NAMALWA (cell line): ENCODE measurements around the gene CCNDBP1.
"Not testable (repeated sequence)": the region's sequence is repeated elsewhere in the genome, so short reads cannot be mapped to it uniquely, and the experiment has no call there.

Experiments
- DNase-seq: peaks from one replicate; pipeline ENCODE4 v3.0.0-alpha.2; 2015; ENCODE audit warnings: low spot score

Gene CCNDBP1, protein sequence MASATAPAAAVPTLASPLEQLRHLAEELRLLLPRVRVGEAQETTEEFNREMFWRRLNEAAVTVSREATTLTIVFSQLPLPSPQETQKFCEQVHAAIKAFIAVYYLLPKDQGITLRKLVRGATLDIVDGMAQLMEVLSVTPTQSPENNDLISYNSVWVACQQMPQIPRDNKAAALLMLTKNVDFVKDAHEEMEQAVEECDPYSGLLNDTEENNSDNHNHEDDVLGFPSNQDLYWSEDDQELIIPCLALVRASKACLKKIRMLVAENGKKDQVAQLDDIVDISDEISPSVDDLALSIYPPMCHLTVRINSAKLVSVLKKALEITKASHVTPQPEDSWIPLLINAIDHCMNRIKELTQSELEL

DNA sequence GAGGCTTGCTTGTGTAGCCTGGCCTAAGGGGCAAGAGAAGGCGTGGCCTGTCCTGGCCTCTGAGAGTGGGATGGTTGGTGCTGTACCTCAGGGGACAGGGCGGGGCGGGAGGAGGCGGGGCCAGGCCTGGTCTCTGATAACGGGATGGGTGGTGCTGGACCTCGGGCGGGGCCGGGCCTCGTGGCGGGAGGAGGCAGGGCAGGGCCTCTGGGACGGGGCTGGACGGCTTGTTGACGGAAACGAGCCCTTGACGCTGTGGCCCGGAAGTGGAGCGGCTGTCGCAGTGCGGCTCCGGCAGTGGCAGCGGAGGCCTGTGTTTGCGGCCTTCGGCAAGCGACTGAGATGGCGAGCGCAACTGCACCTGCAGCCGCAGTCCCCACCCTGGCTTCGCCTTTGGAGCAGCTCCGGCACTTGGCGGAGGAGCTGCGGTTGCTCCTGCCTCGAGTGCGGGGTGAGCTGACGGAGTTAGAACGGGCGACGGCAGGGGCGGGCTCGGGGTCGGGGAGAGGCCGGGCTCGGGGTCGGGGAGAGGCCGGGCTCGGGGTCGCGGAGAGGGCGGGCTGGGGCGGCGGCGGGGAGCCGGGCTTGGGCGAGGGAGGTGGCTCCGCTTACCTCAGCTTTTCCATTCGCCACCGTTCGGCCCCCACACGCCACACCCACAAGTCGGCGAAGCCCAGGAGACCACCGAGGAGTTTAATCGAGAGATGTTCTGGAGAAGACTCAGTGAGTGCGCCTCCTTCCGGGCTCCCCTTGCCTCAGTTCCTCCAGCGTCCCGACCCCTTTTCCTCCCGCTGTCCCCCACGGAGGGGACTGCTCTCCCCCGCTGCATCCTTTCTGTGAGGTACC, at the start of gene CCNDBP1:
Gene CCNDBP1 (plus strand): TSS at position 247 of the 846 bp plus-strand sequence. CDS start 96 bp downstream, at position 343.
- DNase-seq, result peak; percentile 93

DNA sequence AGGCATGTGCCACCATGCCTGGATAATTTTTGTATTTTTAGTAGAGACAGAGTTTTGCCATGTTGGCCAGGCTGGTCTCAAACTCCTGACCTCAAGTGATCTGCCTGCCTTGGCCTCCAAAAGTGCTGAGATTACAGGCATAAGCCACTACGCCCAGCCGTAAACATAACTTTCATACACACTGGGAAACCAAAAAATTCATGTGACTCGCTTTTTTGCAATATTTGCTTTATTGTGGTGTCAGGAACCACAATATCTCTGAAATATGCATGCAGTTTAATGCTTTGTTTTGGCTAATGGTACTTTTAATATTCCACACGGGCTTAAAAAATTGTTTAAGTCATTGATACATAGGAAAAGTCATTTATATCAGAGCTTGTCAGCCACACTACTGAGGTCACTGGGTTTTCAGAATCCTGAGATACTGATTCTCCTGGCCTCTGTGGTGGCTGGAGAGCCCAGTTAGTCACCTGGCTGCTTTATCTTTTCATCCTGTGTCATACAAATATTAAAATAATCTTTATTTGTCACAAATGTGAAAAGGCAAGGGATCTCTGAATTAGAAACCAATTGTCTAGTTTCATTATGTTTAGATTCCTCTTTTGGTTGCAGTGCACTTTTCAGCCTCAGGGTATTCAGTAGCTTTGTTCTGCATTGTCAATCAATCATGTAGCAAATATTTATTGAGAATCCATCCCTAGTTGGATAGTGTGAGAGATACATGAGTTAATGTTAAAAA, 41.8 kb upstream of the CCNDBP1 start:
- peak; percentile 26 for DNase-seq

- DNase-seq, result peak; percentile 37
These were observed 40.7 kb upstream of the CCNDBP1 start for GRCh38 chr15:43144512-43144911.

GRCh38 chr15:43146184-43146583, 39.0 kb upstream of the CCNDBP1 start:
- no peak for DNase-seq

DNA sequence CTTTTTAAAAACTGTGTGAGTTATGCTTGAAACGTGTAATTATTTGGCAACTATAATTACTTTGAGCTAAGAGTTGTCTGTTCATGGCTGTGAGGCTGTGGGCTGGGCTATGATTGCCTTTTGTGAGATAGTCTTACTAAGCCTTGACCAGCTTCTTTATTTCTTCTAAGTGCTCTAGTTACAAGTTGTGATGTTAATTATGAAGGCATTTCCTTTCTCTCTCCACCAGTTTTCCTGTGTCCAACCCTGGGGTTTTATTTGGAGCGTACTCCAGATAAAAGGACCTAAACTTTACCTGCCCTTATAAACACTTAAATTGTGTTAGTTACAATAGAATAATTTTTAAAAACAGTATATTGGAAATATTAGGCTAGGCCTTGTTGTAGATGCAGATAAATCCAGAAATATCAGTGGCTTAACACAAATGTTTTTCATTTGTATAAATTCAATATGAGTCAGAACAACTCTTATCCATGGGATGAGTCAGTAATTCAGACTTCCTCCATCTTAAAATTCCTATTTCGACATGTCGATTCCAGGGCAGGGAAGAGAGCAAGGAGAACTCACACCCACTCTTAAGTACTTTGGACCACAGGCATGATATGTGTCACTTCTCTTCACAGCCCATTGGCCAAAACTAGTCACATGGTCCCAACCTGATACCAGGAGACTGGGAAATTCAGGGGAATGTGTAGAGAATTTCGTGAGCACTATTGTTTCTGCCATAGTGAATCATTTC, 34.8 kb upstream of the CCNDBP1 start:
- no peak for DNase-seq

DNA sequence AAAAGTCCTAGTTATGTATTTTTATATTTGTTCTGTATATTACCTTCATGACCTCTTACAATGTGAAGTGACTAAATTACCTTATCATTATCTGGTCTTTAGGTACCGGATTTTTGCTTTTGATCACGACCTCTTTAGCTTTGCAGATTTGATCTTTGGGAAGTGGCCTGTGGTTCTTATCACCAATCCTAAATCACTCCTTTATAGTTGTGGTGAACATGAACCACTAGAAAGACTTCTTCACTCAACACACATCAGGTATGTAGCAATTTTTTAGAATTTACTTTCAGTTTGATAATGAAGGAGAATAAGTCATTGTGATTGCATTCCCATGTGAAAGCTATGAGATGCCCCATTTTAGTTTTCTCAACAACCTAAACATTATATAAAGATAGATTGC, 33.5 kb upstream of the CCNDBP1 start:
- no peak for DNase-seq

DNA sequence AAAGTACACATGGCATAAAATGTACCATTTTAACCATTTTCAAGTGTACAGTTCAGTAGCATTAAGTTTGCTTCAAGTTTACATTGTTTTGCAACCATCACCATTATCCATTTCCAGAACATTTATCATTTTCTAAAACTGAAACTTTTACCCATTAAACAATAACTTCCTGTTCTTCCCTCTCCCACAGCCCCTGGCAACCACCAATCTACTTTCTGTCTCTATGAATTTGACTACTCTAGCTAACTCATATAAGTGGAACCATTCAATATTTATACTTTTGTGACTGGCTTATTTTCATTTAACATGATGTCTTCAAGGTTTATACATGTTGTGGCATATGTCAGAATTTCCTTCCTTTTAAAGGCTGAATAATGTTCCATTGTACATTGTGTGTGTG, 31.9 kb upstream of the CCNDBP1 start:
- no peak for DNase-seq

GRCh38 chr15:43165801-43166325, 19.3 kb upstream of the CCNDBP1 start:
- DNase-seq, result no peak

- DNase-seq, result not testable (repeated sequence)
These were observed 17.9 kb upstream of the CCNDBP1 start for GRCh38 chr15:43167261-43167660.

DNA sequence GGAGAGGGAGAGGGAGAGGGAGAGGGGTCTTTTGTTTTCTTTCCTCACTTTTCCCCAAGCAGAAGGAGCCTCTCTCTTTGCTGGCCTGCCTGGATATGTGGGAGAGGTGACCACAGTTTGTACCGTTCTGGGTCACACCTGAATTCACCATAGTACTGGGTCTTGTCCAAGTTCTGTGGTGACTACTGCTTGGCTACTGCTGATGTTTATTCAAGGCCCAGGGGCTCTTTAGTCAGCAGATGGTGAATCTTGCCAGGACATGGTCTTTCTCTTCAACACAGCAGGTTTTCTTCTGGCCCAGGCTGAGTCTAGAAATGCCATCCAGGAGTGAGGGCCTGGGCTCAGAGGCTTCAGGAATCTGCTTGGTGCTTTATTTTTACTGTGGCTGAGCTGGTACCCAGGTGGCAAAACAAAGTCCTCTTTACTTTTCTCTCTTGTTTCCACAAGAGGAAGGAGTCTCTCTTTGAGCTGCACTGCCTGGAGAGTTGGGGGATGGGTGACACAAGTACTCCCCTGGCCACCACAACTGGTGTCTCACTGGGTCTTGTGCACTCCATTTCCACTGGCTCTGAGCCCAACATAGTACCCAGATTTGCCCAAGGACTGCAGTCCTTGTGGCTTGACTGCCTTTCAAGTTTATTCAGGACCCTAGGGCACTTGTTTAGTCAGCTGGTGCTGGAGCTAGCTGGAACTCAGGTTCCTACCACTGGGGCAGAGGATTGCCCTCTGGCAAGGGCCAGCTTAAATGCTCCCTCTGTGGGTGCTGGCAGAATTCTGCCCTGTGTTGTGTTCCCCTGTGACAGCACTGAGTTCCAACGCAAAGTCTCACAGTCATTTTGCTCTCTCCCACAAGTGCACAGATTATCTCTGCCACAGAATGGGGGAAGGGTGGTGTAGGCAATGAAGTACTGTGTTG, 16.8 kb upstream of the CCNDBP1 start:
- no peak for DNase-seq

DNA sequence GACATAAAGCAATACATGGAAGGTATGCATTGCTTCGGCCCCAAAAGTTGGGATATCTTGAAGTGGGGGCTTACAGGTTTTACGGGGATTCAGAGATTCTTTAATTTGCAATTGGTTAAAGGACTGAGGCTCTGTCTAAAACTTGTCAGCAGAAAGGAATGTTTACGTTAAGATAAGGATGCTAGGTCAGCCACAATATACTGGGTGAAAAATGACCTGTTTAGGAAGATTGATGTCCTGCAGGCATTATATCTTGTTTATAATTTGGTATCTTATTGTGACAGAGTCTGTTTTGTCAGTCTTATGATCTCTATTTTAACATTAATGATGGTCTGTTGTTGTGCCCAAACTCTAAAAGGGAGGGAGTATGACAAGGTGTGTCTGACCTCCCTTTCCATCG, 15.3 kb upstream of the CCNDBP1 start:
- no peak for DNase-seq

DNA sequence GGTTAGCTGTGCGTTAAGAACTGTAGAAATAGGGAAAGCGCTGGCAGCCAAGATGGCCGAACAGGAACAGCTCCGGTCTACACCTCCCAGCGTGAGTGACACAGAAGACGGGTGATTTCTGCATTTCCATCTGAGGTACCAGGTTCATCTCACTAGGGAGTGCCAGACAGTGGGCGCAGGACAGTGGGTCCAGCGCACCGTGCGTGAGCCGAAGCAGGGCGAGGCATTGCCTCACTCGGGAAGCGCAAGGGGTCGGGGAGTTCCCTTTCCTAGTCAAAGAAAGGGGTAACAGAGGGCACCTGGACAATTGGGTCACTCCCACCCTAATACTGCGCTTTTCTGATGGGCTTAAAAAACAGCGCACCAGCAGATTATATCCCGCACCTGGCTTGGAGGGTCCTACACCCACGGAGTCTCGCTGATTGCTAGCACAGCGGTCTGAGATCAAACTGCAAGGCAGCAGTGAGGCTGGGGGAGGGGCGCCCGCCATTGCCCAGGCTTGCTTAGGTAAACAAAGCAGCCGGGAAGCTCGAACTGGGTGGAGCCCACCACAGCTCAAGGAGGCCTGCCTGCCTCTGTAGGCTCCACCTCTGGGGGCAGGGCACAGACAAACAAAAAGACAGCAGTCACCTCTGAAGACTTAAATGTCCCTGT, 9.4 kb upstream of the CCNDBP1 start:
- DNase-seq, result not testable (repeated sequence)

GRCh38 chr15:43177147-43177546, 8.1 kb upstream of the CCNDBP1 start:
- not testable (repeated sequence) for DNase-seq

DNA sequence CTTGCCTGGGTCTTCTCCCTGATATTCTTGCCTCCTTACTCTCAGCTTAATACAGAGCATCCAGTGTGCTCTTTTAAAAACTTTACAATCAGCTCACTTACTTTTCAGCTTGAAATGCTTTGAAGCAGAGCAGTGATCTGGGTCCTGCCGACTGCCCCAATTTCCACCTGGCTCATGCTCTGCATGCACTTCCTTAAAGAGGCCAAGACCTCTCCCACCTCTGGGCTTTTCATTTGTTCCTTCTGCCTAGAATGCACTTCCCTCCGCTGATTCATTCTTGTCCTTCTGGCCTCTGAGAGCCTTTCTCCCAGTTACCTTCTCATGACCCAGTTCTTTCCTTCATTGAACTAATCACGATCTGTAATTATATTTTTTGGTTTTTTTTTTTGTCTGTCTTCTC, 1.9 kb upstream of the CCNDBP1 start:
- no peak for DNase-seq

- no peak for DNase-seq
These were observed 637 bp upstream of the CCNDBP1 start for GRCh38 chr15:43184407-43185124.

DNA sequence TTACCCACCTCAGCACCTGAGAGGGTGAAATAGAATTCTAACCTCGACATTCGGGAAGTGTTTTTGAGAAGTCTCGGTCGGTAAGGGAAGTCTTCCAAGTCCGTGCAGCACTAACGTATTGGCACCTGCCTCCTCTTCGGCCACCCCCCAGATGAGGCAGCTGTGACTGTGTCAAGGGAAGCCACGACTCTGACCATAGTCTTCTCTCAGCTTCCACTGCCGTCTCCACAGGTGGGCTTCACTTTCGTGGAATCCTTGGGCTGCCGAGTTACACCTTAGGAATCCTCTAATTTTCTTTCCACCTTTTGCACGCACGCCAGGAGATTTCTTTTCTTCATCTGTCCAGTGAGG, 775 bp downstream of the CCNDBP1 start:
- DNase-seq, result no peak

- DNase-seq, result peak; percentile 79
These were observed 2.4 kb downstream of the CCNDBP1 start for GRCh38 chr15:43187544-43188155.

DNA sequence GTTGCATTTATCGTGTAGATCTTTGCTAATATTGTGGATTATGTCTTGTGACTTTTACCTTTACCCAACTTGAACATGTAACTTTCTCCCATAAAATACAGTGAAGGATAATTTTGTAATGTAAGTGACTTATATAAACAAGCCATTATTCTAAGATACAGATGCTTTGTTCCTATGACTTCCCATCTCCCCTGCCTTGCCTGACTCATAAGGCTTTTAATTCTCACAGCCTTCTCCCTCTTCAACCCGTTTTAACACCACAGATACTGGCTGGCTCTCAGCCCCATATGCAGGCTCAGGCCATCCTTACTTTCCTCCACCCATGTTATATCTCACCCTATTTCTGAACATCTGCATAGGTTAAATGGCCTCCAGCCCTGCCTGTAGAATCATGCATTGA, 4.1 kb downstream of the CCNDBP1 start:
- DNase-seq, result no peak

- DNase-seq, result no peak
These were observed 5.0 kb downstream of the CCNDBP1 start for GRCh38 chr15:43190178-43190577.
